GM12878 (cell line): Measurements from ENCODE around the gene SCN7A.

Source experiments
- CBX5 ChIP-seq: sonication (generic); IDR thresholded peaks from 2 replicates; pipeline ENCODE4 v1.6.1; 2016; ENCODE audit warnings: low read depth, moderate library complexity, mild to moderate bottlenecking, inconsistent platforms
- CTCF ChIP-seq, 3 experiments: IDR thresholded peaks in 2 of 3; conservative IDR thresholded peaks in 1 of 3; 2 replicates each; pipeline ENCODE4 v1.5.1; 2011; ENCODE audit warnings: low read depth in 3 of 3, low read length in 3 of 3, mild to moderate bottlenecking in 3 of 3, control low read depth in 2 of 3, moderate library complexity in 2 of 3, inconsistent platforms in 1 of 3, mixed read lengths in 1 of 3; ENCODE audit not compliant: control insufficient read depth in 2 of 3, insufficient read depth in 1 of 3; ENCODE audit errors: extremely low read depth in 1 of 3
- EED ChIP-seq: sonication (generic); IDR thresholded peaks from 2 replicates; pipeline ENCODE4 v1.6.1; 2016; ENCODE audit warnings: antibody characterized with exemption, low read depth
- FOXM1 ChIP-seq: IDR thresholded peaks from 2 replicates; pipeline ENCODE4 v1.6.1; 2012; ENCODE audit warnings: low read depth, mild to moderate bottlenecking, inconsistent platforms, low read length, moderate library complexity
- GABPA ChIP-seq: IDR thresholded peaks from 2 replicates; pipeline ENCODE4 v1.6.1; 2014; ENCODE audit warnings: antibody characterized with exemption, low read depth, mild to moderate bottlenecking, inconsistent platforms
- HDAC2 ChIP-seq: fragments of 200-600 bp; sonication (generic); IDR thresholded peaks from 2 replicates; pipeline ENCODE4 v1.6.1; 2017
- HDAC6 ChIP-seq: fragments of 200-600 bp; sonication (generic); IDR thresholded peaks from one replicate; pipeline ENCODE4 v1.8.0; 2017; ENCODE audit warnings: antibody characterized with exemption; ENCODE audit not compliant: unreplicated experiment
- MAX ChIP-seq: IDR thresholded peaks from 2 replicates; pipeline ENCODE4 v1.6.1; 2012; ENCODE audit warnings: low read depth, low read length, improper control_type of control experiment
- MYB ChIP-seq: fragments of 150-350 bp; IDR thresholded peaks from 2 replicates; pipeline ENCODE4 v1.6.1; 2014; ENCODE audit warnings: mild to moderate bottlenecking, low read depth, low read length, borderline replicate concordance
- SUZ12 ChIP-seq: fragments of 200-600 bp; sonication (generic); IDR thresholded peaks from one replicate; pipeline ENCODE4 v1.6.1; 2018; ENCODE audit warnings: antibody characterized with exemption, mild to moderate bottlenecking; ENCODE audit not compliant: unreplicated experiment
- TAF1 ChIP-seq: IDR thresholded peaks from 2 replicates; pipeline ENCODE4 v1.6.1; 2011; ENCODE audit warnings: mild to moderate bottlenecking, low read depth, low read length, borderline replicate concordance
- YY1 ChIP-seq: IDR thresholded peaks from 2 replicates; pipeline ENCODE4 v1.6.1; 2011; ENCODE audit warnings: low read depth, mild to moderate bottlenecking, low read length

DNA sequence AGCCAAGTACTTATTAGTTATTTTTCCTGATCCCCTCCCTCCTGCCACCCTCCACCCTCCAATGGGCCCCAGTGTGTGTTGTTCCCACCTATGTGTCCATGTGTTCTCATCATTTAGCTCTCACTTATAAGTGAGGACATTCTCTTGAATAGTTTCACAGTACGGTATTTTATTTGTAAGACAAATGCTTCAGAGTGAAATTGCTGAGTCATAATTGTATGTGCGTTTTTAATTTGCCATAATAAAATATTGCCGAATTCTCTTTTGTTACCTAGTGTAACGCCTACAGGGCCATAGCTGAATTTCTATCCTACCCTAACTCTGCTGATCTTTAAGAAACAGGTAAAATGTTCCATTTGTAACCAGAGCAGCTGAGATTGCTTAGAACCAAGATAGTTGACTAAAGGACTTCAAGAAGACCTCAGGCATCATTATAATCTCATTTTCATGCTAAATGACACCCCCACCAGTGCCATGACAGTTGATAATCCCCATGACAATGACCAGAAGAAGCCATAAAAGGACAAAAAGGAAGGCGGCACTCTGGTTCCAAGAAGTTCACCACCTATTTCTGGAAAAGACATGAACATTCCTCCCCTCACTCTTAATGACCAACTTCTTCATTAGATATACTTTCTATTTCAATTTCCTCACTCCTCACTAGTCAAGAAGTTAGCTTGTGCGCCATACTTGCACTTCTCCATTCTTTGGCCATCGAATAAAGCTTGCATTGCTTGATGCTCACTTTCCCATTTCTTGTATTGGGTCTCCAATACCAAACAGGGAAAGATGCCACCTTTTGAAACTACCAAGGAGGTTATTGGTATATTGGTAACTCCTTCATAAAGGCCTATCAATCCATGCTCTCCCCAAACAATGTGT, 136.7 kb downstream of the SCN7A start:
- TF ChIP-seq YY1 (no peak), HDAC6 (no peak), CBX5 (no peak), HDAC2 (no peak), FOXM1 (no peak), EED (no peak), MYB (no peak), GABPA (no peak), TAF1 (no peak), MAX (no peak), CTCF (IDR thresholded peaks at IDR 0.05 in 2 of 3, conservative IDR thresholded peaks at IDR 0.05 in 1 of 3; ENCODE audit: control insufficient read depth in 2 of 3, extremely low read depth in 1 of 3, insufficient read depth in 1 of 3, low read depth in 3 of 3, low read length in 3 of 3) (no peak), SUZ12 (no peak)
